Cardiac fibroblast (primary cell): ENCODE data around the gene ELL2.
A peak's percentile ranks its signal among the peaks of the same experiment; 100 is the strongest.

Experiments used
- DNase-seq, 2 donors: peaks; one replicate each; pipeline versions ENCODE4 v3.0.0 to v3.0.0-alpha.2; 2010; ENCODE audit warnings: low read depth in 2 of 2
- H3K4me3 ChIP-seq, 2 donors: replicated peaks in 1 of 2; 1 replicate in 1 of 2; 2 replicates in 1 of 2; pipeline ENCODE4 v1.5.1; 2011; ENCODE audit warnings: low read depth in 2 of 2, low read length in 2 of 2, mild to moderate bottlenecking in 2 of 2, moderate library complexity in 1 of 2
- CTCF ChIP-seq: IDR thresholded peaks from one replicate; pipeline ENCODE4 v1.5.1; 2011; ENCODE audit warnings: low read depth, mild to moderate bottlenecking, low read length, inconsistent platforms

ELL2 gene

GRCh38 chr5:96004087-96004486, 42.4 kb upstream of the ELL2 start:
- no peak for TF ChIP-seq CTCF
- H3K4me3 ChIP-seq: no peak overlapping the region
- DNase-seq: no peak

GRCh38 chr5:96001262-96001661, 39.6 kb upstream of the ELL2 start:
- TF ChIP-seq CTCF: no peak
- no peak overlapping the region for H3K4me3 ChIP-seq
- DNase-seq: peak in 1 of 2 donors; percentile 15

- no peak for DNase-seq
- H3K4me3 ChIP-seq: no peak overlapping the region
- no peak for TF ChIP-seq CTCF
Measured at GRCh38 chr5:96000308-96000707, 38.7 kb upstream of the ELL2 start.

GRCh38 chr5:95996904-95997723, 35.5 kb upstream of the ELL2 start:
- no peak overlapping the region for H3K4me3 ChIP-seq
- no peak for DNase-seq
- TF ChIP-seq CTCF: no peak

GRCh38 chr5:95995962-95996489, 34.4 kb upstream of the ELL2 start:
- TF ChIP-seq CTCF: no peak
- H3K4me3 ChIP-seq: no peak overlapping the region
- DNase-seq: no peak

GRCh38 chr5:95993776-95994175, 32.1 kb upstream of the ELL2 start:
- H3K4me3 ChIP-seq: no peak overlapping the region
- no peak for TF ChIP-seq CTCF
- no peak for DNase-seq
